Measurements from ENCODE around the gene IPO7.
"Not testable (repeated sequence)": the region's sequence is repeated elsewhere in the genome, so short reads cannot be mapped to it uniquely, and the experiment has no call there.

Gene IPO7

GRCh38 chr11:9384535-9385326 is at the start of gene IPO7:
TSS of gene IPO7 (plus strand) at chr11:9384652. CDS start at chr11:9384764, 112 bp downstream.
- peak; percentile 81 to 86 for DNase-seq

DNA sequence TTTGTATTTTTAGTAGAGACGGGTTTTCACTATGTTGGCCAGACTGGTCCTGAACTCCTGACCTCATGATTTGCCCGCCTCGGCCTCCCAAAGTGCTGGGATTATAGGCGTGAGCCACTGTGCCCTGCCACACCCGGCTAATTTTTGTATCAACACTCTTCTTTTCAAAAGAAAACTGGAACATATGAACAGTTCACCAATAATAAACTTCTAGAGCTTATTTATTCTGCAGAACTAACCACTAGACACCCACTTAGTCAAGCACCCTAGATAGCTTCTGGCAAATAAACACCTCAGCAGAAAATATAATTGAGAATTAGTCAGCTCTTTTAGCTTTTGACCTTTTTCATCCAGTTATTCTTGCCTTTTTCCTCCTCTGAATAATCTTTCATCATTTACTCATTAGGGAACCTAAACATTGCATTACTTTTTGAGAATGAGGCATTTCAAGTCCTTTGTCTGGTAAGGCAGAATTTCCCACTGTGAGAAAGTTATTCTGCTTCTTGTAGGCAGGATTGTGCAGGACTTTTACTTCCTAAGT is 42.7 kb upstream of the IPO7 start:
- DNase-seq, result no peak

DNA sequence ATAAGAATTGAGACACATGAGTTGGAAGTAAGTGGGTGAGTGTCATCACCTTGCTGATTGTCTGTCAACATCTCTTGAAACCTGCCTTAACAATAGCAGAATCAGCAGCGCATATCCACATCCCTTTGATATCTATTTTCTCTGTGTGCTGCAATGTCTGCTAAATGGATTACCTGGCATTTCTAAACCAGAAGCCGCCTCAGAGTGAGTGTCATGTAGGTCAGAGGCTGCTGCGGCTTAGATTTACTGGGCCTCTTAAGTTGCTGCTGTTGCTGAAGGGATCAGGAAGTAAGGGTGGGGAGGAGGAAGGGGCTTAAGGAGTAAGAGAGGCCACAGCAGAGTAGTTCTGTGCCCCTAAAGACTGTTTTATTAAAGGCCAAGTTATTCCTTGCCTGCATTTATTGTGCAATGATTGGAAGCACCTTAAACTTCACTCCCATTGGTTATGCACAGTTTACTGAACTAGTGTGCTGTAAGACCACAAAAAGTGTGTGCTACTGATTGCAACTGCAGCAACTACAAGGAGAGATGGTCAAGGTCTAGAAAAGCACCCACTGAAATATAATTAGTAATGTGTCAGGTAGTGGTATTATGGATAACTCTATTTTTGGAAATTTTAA is 40.3 kb upstream of the IPO7 start:
- no peak for DNase-seq

- no peak for DNase-seq
Measured at GRCh38 chr11:9347100-9347499, 37.4 kb upstream of the IPO7 start.

DNA sequence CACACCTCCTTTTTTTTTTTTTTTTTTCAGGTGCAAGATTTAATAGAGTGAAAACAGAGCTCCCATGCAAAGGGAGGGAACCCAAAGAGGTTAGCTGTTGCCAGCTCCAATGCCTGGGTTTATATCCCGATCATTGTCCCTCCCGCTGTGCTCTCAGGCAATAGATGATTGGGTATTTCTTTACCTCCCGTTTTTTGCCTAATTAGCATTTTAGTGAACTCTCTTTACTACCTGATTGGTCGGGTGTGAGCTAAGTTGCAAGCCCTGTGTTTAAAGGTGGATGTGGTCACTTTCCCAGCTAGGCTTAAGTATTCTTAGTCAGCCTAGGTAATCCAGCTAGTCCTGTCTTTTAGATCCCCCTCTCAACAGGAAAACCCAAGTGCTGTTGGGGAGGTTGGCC is 36.7 kb upstream of the IPO7 start:
- DNase-seq, result not testable (repeated sequence)

- DNase-seq, result no peak
Measured at GRCh38 chr11:9351321-9351881, 33.1 kb upstream of the IPO7 start.

- no peak for DNase-seq
Measured at GRCh38 chr11:9357041-9357440, 27.4 kb upstream of the IPO7 start.

DNA sequence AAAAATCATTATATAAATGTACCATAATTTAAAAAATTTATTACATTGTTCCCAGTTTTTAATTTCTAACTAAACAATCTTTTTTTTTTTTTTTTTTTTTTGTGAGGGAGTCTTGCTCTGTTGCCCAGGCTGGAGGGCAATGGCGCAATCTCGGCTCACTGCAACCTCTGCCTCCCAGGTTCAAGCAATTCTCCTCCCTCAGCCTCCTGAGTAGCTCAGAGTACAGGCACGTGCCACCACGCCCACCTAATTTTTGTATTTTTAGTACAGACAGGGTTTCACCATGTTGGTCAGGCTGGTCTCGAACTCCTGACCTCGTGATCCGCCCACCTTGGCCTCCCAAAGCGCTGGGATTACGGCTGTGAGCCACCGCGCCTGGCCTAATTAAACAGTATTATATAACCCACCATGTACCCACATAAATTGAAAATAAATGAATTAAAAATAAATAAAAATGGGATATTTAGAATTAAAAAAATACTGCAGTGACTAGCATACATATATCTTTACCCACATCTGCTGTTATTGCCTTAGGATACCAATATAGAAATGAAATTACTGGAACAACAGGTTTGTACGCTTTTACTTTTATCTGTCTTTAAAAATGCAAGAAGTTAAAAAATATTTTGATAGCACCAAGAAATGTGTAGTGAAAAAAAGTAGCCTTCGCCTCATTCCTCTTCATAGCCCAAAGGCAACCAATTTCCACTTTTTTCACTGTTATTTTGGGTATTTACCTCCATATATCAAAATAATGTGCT is 23.4 kb upstream of the IPO7 start:
- DNase-seq, result not testable (repeated sequence)

DNA sequence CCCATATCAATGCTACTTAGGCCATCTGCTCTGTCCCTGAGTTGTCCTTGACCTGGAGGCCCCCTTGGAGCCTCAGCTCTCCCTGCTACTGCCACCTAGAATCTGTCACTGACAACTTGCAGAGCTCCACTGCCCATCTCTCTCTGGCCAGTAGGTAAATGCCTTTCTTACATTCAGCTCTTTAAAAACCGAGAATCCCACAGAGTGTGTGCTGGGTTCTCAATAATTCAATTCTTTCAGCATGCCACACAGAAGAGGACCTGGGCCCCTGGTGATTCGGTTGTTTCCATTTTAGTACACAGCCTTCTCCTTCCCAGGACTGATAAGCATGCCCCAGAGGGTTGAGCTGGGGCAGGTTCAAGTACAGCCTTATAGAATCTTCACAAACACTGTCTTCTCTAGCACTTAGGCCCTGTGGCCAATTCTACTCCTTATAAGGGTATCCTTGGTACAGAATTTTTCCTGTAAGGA is 22.0 kb upstream of the IPO7 start:
- no peak for DNase-seq

GRCh38 chr11:9363954-9364912 is 20.2 kb upstream of the IPO7 start:
- DNase-seq, result peak; percentile 89 to 91

DNA sequence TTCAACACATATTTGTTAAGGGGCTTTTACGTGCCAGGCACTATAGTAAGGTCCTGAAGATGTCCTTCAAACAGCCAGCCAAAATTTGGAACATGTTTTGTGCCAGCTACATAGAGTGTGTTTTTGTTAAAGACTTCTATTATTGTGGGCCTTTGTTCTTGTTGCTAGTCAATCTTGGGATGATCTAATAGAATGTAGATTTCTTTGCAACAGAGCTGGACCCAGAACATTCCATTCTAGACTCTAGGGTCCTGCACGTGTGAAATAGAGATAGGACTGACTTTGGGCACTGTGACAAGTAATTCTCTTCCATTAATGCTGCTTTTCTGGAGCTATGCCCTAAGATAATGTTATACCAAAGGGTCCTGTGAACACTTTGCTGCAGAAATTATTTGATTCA is 16.9 kb upstream of the IPO7 start:
- DNase-seq, result no peak

DNA sequence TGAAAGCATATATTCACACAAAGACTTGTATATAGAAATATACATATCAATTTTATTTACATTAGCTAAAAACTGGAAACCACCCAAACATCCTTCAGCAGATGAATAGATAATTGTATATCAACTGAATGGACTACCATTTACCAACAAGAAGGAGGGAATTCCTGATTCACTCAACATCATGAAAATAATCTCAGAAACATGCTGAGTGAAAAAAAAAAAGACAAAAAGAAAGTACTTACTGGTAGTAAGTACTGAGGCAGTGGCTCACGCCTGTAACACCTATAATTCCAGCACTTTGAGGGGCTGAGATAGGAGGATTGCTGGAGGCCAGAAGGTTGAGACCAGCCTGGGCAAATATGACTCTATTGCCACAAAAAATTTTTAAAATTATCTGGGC is 7.4 kb upstream of the IPO7 start:
- no peak for DNase-seq

GRCh38 chr11:9379041-9379440 is 5.4 kb upstream of the IPO7 start:
- no peak for DNase-seq

- no peak for DNase-seq
Measured at GRCh38 chr11:9380773-9381172, 3.7 kb upstream of the IPO7 start.

DNA sequence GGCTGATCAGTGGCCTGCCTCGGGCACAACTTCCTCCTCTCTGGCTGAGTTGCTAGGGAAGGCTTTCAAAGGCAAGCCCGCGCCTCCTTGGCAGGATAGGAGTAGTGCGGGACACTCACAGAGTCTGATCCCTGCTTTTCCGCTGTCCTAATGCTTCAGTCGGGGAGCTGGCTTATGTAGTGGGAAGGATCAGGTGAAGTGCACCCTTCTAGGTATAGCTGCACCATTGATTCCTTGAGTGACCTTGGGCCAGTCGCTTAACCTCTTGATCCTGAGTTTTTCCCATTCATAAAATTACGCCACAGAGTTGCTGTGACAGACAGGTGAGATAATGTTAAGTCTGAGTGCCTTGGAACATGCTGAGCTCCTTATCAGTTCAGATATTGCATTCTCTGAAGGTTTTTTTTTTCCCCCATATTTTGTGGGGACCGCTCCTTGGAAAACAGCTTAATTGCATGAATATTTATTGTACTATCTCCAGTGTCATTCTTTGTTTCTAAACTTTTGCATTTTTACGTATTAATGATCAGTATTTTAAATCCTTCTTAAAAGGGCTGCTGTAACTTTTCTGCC is 961 bp downstream of the IPO7 start:
- DNase-seq, result peak; percentile 62 to 64

- DNase-seq, result no peak
Measured at GRCh38 chr11:9386086-9386485, 1.6 kb downstream of the IPO7 start.

DNA sequence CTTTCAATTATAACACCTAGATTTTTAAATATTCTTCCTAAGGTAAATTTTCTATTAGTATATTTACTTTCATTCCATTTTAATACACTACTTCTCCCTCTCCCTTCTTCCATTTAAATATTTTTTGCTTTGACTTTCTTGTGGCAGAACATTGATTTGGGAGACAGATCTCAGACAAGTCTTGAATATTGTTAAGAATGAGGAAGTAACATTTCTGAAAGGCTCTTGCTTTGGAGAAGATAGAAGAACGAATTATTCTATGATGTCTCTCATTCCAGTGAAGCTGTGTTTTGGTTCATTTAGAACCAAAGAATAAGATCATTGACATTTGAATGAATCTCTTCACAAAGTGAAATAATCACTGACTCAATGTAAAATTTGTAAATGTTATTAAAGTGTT is 2.4 kb downstream of the IPO7 start:
- DNase-seq, result peak; percentile 35 to 50

- DNase-seq, result no peak
Measured at GRCh38 chr11:9396310-9396709, 11.9 kb downstream of the IPO7 start.

DNA sequence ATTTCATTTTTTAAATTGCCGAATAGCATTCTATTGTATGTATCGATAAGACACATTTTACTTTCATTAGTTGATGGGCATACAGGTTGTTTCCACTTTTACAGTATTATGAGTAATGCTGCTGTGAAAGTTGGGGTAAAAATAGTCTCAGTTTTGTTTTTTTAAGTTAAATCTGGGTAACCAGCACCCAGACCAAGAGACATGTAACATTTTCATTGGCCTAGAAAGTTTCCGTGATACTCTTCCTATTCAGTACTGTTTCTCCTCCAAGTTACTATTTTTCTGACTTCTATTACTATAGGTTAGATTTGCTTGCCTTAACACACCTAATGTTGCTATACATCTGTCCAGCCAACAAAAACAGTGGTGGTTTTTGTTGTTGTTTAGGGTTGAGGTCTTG is 12.3 kb downstream of the IPO7 start:
- DNase-seq, result no peak

- DNase-seq, result no peak
Measured at GRCh38 chr11:9397746-9398680, 13.6 kb downstream of the IPO7 start.

Data from AML-193 (cell line).